Measurements from ENCODE around the gene SPART. TPM values are rescaled to one million over a fixed set of nuclear protein-coding genes. Genes with fewer than 3 reads are reported as not detected.

SPART gene
- total RNA-seq (2014; rRNA removed; shearing (Covaris generic)), result 37.6 and 48.5 TPM in 2 replicates

GRCh38 chr13:36346222-36347083, at the start of gene SPART:
TSS of gene SPART (minus strand) at chr13:36346394. CDS start at chr13:36335830, 10,564 bp downstream.
- DNase-seq (ENCODE audit: low read depth), result peak; percentile 89

GRCh38 chr13:36395280-36395679, 49.1 kb upstream of the SPART start:
- no peak for DNase-seq (ENCODE audit: low read depth)

GRCh38 chr13:36385489-36385888, 39.3 kb upstream of the SPART start:
- DNase-seq (ENCODE audit: low read depth), result peak; percentile 11

GRCh38 chr13:36382030-36382429, 35.8 kb upstream of the SPART start:
- DNase-seq (ENCODE audit: low read depth), result no peak

DNA sequence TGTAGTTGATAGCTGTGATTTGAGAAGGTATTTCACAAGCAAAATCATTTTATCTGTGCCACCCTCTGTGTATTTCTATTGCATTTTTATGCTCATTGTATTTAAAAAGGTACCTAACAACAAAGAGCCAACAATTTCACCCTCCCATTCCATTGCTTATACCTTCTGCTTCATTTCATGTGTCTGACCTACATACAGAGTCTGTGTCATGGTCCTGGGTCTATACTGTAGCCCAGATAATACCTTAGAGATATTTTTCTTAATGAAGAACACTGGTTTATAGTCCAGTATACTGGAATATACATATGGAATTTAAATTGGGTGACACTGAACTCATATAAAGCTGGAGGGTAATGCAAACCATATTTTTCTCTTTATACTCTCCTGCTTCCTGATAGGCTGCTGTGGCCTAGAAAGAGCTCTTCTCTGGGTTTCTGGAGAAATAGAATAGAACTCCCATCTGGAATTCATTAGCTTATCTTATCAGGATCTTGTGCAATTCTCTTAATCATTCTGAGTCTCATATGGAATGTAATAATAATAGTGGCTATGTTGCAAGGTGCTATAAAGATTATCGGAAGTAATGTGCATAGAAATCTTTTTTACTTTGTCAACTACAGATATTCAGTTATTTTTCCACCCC, 31.8 kb upstream of the SPART start:
- DNase-seq (ENCODE audit: low read depth), result no peak

DNA sequence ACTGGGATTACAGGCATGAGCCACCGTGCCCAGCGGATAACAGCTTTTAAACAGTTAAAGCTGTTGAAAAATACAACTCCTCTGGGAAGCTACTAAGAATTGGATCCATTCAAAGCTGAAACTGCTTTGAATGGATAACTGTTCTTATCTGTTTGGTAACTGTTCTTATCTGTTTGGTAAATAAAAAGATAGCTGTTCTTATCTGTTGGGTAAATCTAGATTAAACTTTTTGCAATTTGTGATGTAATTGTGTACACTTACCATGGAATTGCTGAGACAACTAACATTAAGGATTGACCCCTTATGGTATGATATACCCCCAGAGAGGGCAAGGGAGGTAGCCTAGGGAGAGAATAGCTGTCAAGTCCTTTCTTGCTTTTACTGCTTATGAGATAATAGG, 27.9 kb upstream of the SPART start:
- no peak for DNase-seq (ENCODE audit: low read depth)

DNA sequence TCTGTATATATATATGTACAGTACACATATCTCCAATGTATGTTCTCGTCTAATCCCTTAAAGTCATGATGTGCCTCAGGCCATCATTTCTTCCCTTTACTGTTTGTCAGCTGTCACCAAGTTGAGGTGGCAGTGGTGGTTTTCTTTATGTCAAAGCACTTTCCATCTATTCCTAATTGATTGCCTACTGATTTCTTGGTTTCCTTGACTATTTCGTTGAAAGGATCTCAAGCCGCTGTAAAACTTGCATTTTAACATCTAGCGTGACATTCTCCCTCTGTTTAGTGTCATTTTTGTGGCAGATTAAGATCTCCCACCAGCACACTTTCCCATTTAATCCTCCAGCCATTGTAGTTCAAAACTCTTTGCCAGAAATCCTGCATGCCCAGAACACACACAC, 25.0 kb upstream of the SPART start:
- no peak for DNase-seq (ENCODE audit: low read depth)

DNA sequence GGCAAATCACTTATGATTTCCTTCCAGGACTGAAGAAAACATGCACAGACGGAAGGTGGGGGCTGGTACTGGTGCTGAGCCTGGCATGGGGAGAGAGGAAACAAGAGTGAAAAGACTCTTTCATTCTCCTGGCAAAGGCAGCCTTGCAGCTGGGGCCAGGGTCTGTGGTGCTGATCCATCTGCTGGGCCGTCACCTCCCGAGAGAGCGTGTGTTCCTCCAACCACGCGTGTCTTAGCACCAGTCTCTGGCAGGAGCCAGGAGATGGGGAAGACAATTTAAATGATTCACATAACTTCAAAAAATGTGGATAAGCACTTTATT, 23.9 kb upstream of the SPART start:
- DNase-seq (ENCODE audit: low read depth), result no peak

DNA sequence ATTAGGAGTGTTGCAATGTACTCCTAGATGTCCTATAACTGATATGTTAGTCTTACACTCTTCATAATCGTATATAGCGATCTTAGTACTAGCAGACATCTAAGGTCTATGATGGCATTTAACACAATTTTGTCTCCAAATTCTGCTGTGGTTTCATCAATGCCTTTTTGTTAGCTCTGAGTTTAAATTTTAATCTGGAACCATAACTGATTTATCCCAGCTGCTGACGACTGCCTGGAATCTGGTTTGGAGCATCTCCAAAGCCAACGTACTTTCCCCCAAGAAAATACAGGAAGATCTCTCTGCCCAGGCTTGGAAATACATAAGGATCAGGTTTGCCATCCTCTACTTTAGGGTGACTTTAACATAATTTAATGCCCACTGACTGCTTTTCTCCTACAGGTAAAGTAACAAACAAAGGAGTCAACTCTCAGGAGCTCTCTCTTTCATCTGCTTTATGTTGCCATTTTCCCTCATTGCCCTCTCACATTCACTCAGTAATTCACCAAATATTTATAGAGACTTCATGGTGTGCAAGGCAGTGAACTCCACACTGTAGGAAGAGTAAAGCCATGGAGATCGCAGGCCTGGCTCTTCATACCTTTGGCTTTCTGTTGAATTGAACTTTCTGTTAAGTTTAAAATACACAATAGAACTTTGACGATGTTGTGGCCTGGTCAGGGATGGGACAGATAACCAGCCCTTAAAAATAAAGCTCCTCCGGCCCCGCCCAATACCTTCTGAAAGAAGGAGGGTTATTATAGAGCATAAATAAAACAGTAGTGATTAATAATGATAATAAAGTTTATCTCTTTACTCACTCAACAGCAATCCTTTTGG, 23.3 kb upstream of the SPART start:
- DNase-seq (ENCODE audit: low read depth), result no peak

DNA sequence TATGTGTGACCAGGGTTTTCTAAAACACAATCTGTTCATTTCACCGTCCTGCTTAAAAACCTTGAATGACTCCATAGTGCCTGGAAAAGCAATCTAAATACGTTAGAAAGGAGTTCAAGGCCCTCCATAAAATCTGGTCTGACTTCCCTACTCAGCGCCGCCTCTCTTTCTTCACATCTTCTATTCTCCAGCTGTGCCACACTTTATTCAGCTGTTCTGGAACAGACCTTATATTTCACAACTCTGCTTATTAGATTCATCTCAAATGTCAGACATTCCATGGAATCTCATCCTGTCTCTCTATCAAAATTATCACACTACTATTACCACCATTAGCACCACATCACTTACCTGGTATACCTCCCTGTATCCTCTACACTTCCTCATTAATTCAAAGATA, 19.8 kb upstream of the SPART start:
- no peak for DNase-seq (ENCODE audit: low read depth)

- no peak for DNase-seq (ENCODE audit: low read depth)
These were observed 17.2 kb upstream of the SPART start for GRCh38 chr13:36363366-36363863.

DNA sequence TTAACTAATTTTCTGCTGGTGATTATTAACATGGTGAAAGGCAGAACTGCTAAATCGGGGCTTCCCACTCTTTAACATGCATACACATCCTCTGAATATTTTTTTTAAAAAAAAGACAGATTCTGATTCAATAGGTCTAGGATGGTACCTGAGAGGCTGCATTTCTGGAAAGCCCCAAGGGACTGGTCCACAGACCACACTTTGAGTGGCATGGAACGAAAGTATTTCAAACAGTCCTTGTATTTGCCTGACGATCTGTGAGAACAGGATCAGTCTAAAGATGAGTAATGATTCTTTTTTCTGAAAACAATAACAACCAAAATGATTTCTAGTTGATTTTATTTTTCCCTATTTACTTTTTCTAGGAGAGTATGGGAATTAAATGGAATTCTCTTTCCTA, 16.7 kb upstream of the SPART start:
- DNase-seq (ENCODE audit: low read depth), result no peak

GRCh38 chr13:36362251-36362650, 16.1 kb upstream of the SPART start:
- DNase-seq (ENCODE audit: low read depth), result peak; percentile 50

DNA sequence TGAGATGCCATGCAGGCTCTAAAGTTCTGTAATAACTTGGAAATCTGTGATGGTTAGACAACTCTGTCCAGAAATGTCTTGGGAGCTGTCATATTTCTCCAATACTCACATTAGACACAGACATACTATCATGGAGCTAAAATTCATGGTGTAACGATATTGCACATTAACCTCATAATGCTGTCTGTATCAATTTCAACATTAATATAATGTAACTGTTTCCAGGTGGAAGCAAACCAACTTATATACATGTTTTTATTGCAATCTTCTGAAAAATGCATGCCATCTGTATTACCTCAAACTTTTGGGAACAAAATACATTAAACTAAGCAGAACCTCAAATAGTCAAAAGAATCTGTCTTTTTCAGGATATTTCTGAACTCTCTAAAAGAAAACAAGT, 14.7 kb upstream of the SPART start:
- no peak for DNase-seq (ENCODE audit: low read depth)

DNA sequence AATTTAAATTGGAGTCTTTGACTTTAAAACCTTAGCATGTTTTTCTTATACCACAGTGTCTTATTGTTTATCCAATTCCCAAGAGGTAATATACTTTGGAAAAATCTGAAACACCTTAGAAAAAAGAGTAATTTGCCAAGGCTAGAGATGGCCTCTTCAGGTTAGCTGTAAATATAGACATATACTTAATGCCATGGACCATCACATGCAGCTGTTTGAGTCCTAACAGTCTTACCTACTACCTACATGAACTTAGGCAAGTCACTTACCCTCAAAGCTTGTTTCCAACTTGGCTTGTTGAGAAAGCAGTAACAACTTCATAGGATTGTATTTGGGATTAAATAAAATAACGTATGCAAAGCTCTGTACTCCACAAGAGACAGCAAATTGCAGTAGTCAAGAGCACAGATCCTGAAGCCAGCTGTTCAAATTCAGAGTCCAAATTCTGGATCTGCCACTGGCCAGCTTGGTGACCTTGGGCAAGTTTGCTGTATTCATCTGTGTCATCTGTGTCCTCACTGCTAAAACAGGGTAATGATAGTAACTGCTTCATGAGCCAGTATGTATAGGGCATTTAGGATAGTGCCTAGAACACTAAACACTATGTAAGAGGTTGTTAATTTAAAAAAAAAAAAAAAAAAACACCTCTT, 13.2 kb upstream of the SPART start:
- no peak for DNase-seq (ENCODE audit: low read depth)

- no peak for DNase-seq (ENCODE audit: low read depth)
These were observed 12.1 kb upstream of the SPART start for GRCh38 chr13:36358175-36358718.

GRCh38 chr13:36357692-36358091, 11.5 kb upstream of the SPART start:
- no peak for DNase-seq (ENCODE audit: low read depth)

- no peak for DNase-seq (ENCODE audit: low read depth)
These were observed 11.0 kb upstream of the SPART start for GRCh38 chr13:36357231-36357630.

- DNase-seq (ENCODE audit: low read depth), result no peak
These were observed 9.9 kb upstream of the SPART start for GRCh38 chr13:36356058-36356457.

DNA sequence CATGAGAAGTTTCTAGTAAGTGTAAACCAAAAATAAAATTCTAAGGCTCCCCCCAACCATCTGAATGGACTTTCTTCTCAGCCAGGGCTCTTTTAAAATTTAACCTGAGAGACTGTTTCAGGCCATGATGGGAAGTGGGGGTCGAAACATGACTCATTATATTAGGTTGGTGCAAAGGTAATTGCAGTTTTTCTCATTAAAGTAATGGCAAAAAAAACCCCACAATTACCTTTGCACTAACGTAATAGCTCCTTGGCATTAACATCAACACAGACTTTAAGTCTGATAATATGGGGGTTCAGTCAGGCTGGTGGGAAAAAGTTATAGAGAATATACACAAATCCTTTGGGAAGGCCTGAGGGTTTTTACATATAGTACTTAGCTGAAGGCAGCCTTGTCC, 9.4 kb upstream of the SPART start:
- no peak for DNase-seq (ENCODE audit: low read depth)

DNA sequence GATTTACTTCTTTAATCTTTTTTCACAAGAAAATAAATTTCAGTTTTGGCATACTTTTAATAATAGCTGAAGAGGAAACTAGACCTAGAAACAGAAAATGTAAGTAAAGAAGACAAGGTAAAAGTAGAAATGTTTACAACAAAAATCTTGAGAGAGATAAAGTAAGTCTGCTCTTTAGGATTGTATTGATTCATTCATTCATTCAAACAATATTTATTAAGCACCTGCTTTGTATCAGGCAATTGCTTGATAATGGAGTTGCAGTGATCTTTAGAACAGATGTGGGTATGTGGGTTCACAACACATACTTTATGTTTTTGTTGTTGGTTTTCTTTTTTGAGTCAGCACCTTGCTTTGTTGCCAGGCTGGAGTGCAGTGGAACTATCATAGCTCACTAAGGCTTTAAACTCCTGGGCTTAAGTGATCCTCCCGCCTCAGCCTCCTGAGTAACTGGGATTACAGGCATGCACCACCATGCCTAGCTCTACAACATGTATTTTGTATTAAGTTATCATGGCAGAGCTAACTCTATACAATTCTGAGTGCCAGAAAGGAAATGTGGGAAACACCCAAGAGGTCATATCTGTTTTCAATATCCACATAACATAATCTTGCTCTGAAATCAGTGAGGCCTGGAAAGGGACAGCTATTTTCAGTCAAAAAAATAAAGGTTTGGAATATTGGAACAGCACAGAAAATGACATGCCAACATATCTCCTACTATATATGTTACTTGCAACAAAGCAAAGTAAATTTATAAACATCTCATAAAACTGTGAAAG, 8.8 kb upstream of the SPART start:
- DNase-seq (ENCODE audit: low read depth), result no peak
